Right atrium auricular region (tissue), 2 donors: ENCODE measurements around the gene C12orf76. TPM values are rescaled to one million over a fixed set of nuclear protein-coding genes. Genes with fewer than 3 reads are reported as not detected.
"Not testable (repeated sequence)": the region's sequence is repeated elsewhere in the genome, so short reads cannot be mapped to it uniquely, and the experiment has no call there.

Source experiments
- DNase-seq: peaks from one replicate; pipeline ENCODE4 v3.0.0-alpha.2; 2019; ENCODE audit warnings: low spot score
- H3K27ac ChIP-seq, 2 donors: fragments of 200-600 bp; sonication (generic); 1 replicate in 1 of 2; 2 replicates in 1 of 2; pipeline ENCODE4 v1.5.1; 2016 to 2019
- H3K27me3 ChIP-seq, 2 donors: fragments of 200-600 bp; sonication (generic); one replicate each; pipeline versions ENCODE4 v1.5.1 to v1.6.0; 2017 to 2019
- H3K36me3 ChIP-seq: fragments of 200-600 bp; sonication (generic); one replicate; pipeline ENCODE4 v1.5.1; 2016
- H3K4me1 ChIP-seq, 2 donors: fragments of 200-600 bp; sonication (generic); one replicate each; pipeline versions ENCODE4 v1.5.1 to v1.6.0; 2017 to 2019
- H3K4me3 ChIP-seq, 2 donors: fragments of 200-600 bp; sonication (generic); 1 replicate in 1 of 2; 2 replicates in 1 of 2; pipeline ENCODE4 v1.5.1; 2017 to 2019; ENCODE audit warnings: mild to moderate bottlenecking in 1 of 2, moderate library complexity in 1 of 2
- H3K9me3 ChIP-seq, 2 donors: fragments of 200-600 bp; sonication (generic); one replicate each; pipeline ENCODE4 v1.5.1; 2019
- CTCF ChIP-seq, 2 donors: fragments of 200-600 bp; sonication (generic); IDR thresholded peaks; one replicate each; pipeline ENCODE4 v1.5.1; 2019; ENCODE audit warnings: antibody characterized with exemption in 2 of 2
- total RNA-seq, 2 donors: library from RNA; depleted of rRNA; stranded (reverse); fragments of >200 nt; gene quantifications; one replicate each; pipeline ENCODE4 v1.1.0, GENCODE V29; 2016

C12orf76 gene
- total RNA-seq, 2 donors from 2014 or later: 8.6 to 9.0 TPM

GRCh38 chr12:110074089-110074488, 25.8 kb upstream of the C12orf76 start:
- no peaks in the 10 kb centered on the region for H3K9me3 ChIP-seq
- no peak for TF ChIP-seq CTCF (IDR thresholded peaks at IDR 0.05)
- no peaks in the 10 kb centered on the region for H3K4me1 ChIP-seq
- DNase-seq: no peak
- no peaks in the 10 kb centered on the region for H3K36me3 ChIP-seq
- H3K27me3 ChIP-seq: no peaks in the 10 kb centered on the region
- H3K4me3 ChIP-seq: no peak overlapping the region
- H3K27ac ChIP-seq: no peak overlapping the region

- no peak overlapping the region for H3K27ac ChIP-seq
- peak overlapping the region; percentile 17 to 42 for H3K4me3 ChIP-seq
- no peaks in the 10 kb centered on the region for H3K4me1 ChIP-seq
- no peak for TF ChIP-seq CTCF (IDR thresholded peaks at IDR 0.05)
- DNase-seq: no peak
- no peaks in the 10 kb centered on the region for H3K27me3 ChIP-seq
- no peaks in the 10 kb centered on the region for H3K9me3 ChIP-seq
- H3K36me3 ChIP-seq: no peaks in the 10 kb centered on the region
Measured at GRCh38 chr12:110073049-110073831, 24.9 kb upstream of the C12orf76 start.

- not testable (repeated sequence) for H3K9me3 ChIP-seq, H3K4me3 ChIP-seq, H3K4me1 ChIP-seq, H3K36me3 ChIP-seq, DNase-seq, H3K27me3 ChIP-seq, H3K27ac ChIP-seq
Measured at GRCh38 chr12:110072636-110073035, 24.3 kb upstream of the C12orf76 start.

- Histone ChIP-seq H3K27ac (no peak overlapping the region), H3K4me3 (no peak overlapping the region), H3K27me3 (no peaks in the 10 kb centered on the region), H3K9me3 (no peaks in the 10 kb centered on the region), H3K36me3 (no peaks in the 10 kb centered on the region), H3K4me1 (no peaks in the 10 kb centered on the region)
- no peak for TF ChIP-seq CTCF (IDR thresholded peaks at IDR 0.05)
- no peak for DNase-seq
Measured at GRCh38 chr12:110071967-110072366, 23.6 kb upstream of the C12orf76 start.

- Histone ChIP-seq H3K36me3 (no peaks in the 10 kb centered on the region), H3K27me3 (no peaks in the 10 kb centered on the region), H3K4me1 (no peaks in the 10 kb centered on the region), H3K4me3 (no peak overlapping the region), H3K9me3 (no peaks in the 10 kb centered on the region), H3K27ac (no peak overlapping the region)
- no peak for TF ChIP-seq CTCF (IDR thresholded peaks at IDR 0.05)
- DNase-seq: no peak
Measured at GRCh38 chr12:110071504-110071903, 23.2 kb upstream of the C12orf76 start.

GRCh38 chr12:110068654-110069053, 20.3 kb upstream of the C12orf76 start:
- Histone ChIP-seq H3K36me3 (no peaks in the 10 kb centered on the region), H3K4me1 (no peaks in the 10 kb centered on the region), H3K27me3 (no peaks in the 10 kb centered on the region), H3K4me3 (no peak overlapping the region), H3K9me3 (no peaks in the 10 kb centered on the region), H3K27ac (no peak overlapping the region)
- DNase-seq: no peak
- TF ChIP-seq CTCF (IDR thresholded peaks at IDR 0.05): no peak

GRCh38 chr12:110068115-110068514, 19.8 kb upstream of the C12orf76 start:
- not testable (repeated sequence) for H3K4me3 ChIP-seq, DNase-seq, H3K27me3 ChIP-seq, H3K4me1 ChIP-seq, H3K36me3 ChIP-seq, H3K9me3 ChIP-seq, H3K27ac ChIP-seq
